HAP-1 (cell line): ENCODE data around the gene UQCRHL.
"Not testable (repeated sequence)": the region's sequence is repeated elsewhere in the genome, so short reads cannot be mapped to it uniquely, and the experiment has no call there.

Source experiments
- DNase-seq, 2 experiments: peaks; one replicate each; pipeline ENCODE4 v3.0.0-alpha.2; 2016 to 2020; ENCODE audit warnings: low spot score in 2 of 2
- H3K27me3 ChIP-seq: fragments of 250-450 bp; sonication (Bioruptor Pico); 2 replicates; pipeline ENCODE4 v1.5.1; 2020; ENCODE audit warnings: low read depth, mild to moderate bottlenecking, moderate library complexity
- H3K36me3 ChIP-seq: fragments of 250-450 bp; sonication (Bioruptor Pico); replicated peaks from 2 replicates; pipeline ENCODE4 v1.5.1; 2020; ENCODE audit warnings: mild to moderate bottlenecking
- H3K4me1 ChIP-seq: fragments of 250-450 bp; sonication (Bioruptor Pico); 2 replicates; pipeline ENCODE4 v1.5.1; 2020; ENCODE audit warnings: mild to moderate bottlenecking
- H3K4me3 ChIP-seq: fragments of 250-450 bp; sonication (Bioruptor Pico); 2 replicates; pipeline ENCODE4 v1.5.1; 2020; ENCODE audit warnings: mild to moderate bottlenecking, moderate library complexity
- H3K9me3 ChIP-seq: fragments of 250-450 bp; sonication (Bioruptor Pico); 2 replicates; pipeline ENCODE4 v1.5.1; 2020; ENCODE audit warnings: mild to moderate bottlenecking, moderate library complexity
- in situ Hi-C: fragments of 300-500 bp; cut with MboI; formaldehyde crosslinking; loops from 3 replicates; pipeline ENCODE4 v1.14.3; 2020; ENCODE audit warnings: low sequenced_read_pairs, inconsistent platforms, mixed read lengths

UQCRHL gene

DNA sequence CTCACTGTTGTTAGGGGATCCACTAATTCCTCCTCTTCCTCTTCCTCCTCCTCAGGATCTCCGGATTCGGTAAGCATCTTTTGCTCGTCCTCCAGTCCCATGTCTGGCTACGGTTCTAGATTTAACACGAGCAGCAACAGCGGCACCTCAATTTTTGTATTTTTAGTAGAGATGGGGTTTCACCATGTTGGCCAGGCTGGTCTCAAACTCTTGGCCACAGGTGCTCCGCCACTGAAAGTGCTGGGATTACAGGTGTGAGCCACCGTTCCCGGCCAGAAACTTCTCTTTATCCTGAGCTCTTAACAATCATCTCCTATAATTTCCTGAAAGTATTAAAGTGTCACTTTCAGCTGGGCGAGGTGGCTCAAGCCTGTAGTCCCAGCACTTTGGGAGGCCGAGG lies at the start of gene UQCRHL:
Gene UQCRHL (minus strand): TSS at position 101 of the 400 bp plus-strand sequence. CDS start 0 bp downstream, at position 101.
- not testable (repeated sequence) for H3K9me3 ChIP-seq, DNase-seq, H3K4me3 ChIP-seq, H3K36me3 ChIP-seq, H3K27me3 ChIP-seq, H3K4me1 ChIP-seq
- in situ Hi-C loops = loop anchor here (10.0 kb wide), 1 partner anchor 117 kb away; no protein-coding TSS in a partner anchor

- in situ Hi-C loops = no loop called here
- Histone ChIP-seq H3K4me1 (peaks cover 12% of the 10 kb centered on the region), H3K4me3 (no peak overlapping the region), H3K36me3 (no peaks in the 10 kb centered on the region), H3K9me3 (no peaks in the 10 kb centered on the region), H3K27me3 (no peaks in the 10 kb centered on the region)
- no peak for DNase-seq
These were observed 49.4 kb upstream of the UQCRHL start for GRCh38 chr1:15856888-15857287.

DNA sequence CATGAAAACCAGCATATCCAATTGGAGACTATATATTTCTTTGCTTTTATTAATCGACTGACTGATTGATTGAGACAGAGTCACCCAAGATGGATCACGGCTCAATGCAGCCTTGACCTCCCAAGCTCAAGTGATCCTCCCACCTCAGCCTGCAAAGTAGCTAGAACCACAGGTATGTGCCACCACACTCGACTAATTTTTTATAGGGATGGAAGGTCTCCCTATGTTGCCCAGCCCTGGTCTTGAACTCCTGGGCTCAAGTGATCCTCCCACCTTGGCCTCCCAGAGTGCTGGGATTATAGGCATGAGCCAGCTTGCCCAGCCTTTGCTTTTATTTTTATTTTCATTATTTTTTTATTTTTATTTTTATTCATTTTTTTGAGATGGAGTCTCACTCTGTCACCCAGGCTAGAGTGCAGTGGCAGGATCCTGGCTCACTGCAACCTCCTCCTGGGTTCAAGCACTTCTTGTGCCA lies 45.4 kb upstream of the UQCRHL start:
- DNase-seq = no peak
- H3K4me1 ChIP-seq = peaks cover 30% of the 10 kb centered on the region
- H3K4me3 ChIP-seq = no peak overlapping the region
- no peaks in the 10 kb centered on the region for H3K27me3 ChIP-seq
- no peaks in the 10 kb centered on the region for H3K36me3 ChIP-seq
- no peaks in the 10 kb centered on the region for H3K9me3 ChIP-seq
- in situ Hi-C loops = no loop called here

DNA sequence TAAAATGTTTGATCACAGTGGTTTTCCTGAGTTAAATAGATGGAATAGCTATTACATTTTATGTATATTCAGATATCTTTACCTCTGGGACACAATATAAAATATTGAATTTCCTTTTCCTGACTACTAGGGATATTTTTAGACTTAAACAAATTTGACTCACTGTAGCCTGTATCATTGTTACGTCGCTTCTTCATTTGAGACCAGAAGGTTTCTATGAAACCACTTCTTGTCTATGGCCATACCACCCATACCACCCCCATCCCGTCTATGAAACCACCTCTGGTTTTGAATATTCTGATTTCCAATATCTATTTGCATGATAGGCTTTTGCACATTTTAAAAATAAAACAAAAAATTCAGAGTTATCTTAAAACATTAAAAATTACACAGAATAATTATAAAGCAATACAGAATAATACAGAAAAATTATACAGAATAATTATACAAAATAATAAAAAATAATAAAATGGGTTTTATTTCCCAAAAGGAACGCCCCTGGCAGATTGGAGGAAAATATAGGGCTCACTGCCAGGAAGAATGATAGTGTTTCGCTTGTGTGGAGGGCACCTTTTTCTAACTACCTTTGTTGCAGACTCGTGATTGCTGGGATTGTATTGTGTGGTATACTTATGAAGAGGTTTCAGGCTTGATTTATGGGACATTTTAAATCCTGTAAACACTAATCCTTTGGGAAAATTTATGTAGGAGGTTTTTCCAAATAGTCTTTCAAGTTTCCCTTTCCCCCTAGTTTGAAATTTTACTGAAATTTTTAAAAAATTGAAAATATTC lies 44.8 kb upstream of the UQCRHL start:
- in situ Hi-C loops = no loop called here
- no peaks in the 10 kb centered on the region for H3K27me3 ChIP-seq
- H3K9me3 ChIP-seq = no peaks in the 10 kb centered on the region
- H3K36me3 ChIP-seq = no peaks in the 10 kb centered on the region
- H3K4me1 ChIP-seq = peaks cover 30% of the 10 kb centered on the region
- peak; percentile 46 to 71 for DNase-seq
- H3K4me3 ChIP-seq = no peak overlapping the region

GRCh38 chr1:15851210-15852035 lies 44.0 kb upstream of the UQCRHL start:
- H3K9me3 ChIP-seq = no peaks in the 10 kb centered on the region
- H3K27me3 ChIP-seq = no peaks in the 10 kb centered on the region
- in situ Hi-C loops = no loop called here
- no peaks in the 10 kb centered on the region for H3K36me3 ChIP-seq
- peaks cover 38% of the 10 kb centered on the region for H3K4me1 ChIP-seq
- DNase-seq = peak in 1 of 2 experiments; percentile 87
- peak overlapping the region; percentile 70 for H3K4me3 ChIP-seq

DNA sequence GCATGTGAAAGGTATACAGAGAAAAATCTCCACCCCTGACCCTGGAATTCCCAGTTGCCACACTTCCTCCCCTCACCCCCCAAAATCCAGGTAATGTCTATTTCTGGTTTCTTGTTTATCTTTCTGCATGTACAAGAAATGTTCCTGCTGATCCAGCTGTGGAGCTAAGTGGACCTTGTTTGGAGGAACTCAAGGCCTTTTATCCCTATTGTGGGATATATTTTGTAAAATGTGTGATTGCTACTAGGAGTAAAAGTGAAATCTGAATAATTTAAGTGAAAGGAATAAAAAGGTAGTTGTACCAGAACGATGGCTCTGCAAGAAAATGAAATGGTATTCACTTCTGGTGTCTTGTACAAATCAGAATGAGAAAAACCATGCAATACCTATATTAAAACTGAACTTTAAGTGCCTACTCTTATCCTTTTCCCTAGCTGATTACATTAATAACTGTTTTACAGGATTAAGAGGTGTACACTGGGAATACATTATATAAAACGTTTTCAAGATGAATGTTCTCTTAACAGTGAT lies 43.1 kb upstream of the UQCRHL start:
- Histone ChIP-seq H3K4me1 (peaks cover 38% of the 10 kb centered on the region), H3K27me3 (no peaks in the 10 kb centered on the region), H3K36me3 (no peaks in the 10 kb centered on the region), H3K4me3 (peak overlapping the region; percentile 70), H3K9me3 (no peaks in the 10 kb centered on the region)
- in situ Hi-C loops = no loop called here
- no peak for DNase-seq

DNA sequence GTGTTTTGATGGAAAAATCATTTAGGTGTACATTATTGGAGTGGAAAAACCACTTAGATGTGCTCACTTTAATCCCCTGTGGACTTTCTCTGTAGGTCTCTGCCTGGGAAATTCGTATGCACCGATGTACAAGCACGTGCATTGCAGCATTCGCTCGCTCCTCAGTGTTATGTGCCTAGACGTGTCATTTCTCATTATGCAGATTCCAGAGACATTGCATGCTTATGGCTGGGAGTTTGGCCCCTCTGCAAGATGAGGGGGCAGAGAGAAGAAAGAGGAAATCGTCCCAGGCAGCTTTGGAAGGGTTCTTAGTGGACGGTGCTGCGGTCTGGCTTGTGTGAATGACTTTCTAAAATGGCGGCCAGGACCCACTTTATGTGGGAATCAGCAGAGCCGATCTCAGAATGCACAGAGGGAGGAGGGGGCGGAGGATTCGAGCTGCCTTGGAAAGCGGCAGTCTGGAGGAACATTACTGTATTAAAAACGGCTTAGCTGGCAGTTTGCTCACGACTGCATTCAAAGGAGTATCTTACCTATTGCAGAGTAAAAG lies 42.4 kb upstream of the UQCRHL start:
- Histone ChIP-seq H3K27me3 (no peaks in the 10 kb centered on the region), H3K9me3 (no peaks in the 10 kb centered on the region), H3K4me3 (peak overlapping the region; percentile 70), H3K36me3 (no peaks in the 10 kb centered on the region), H3K4me1 (peaks cover 44% of the 10 kb centered on the region)
- in situ Hi-C loops = no loop called here
- peak; percentile 92 to 94 for DNase-seq

- peak; percentile 84 to 95 for DNase-seq
- peaks cover 47% of the 10 kb centered on the region for H3K4me1 ChIP-seq
- no peaks in the 10 kb centered on the region for H3K36me3 ChIP-seq
- H3K27me3 ChIP-seq = no peaks in the 10 kb centered on the region
- H3K9me3 ChIP-seq = no peaks in the 10 kb centered on the region
- H3K4me3 ChIP-seq = peak overlapping the region; percentile 70
- in situ Hi-C loops = no loop called here
These were observed 41.7 kb upstream of the UQCRHL start for GRCh38 chr1:15848929-15849774.

DNA sequence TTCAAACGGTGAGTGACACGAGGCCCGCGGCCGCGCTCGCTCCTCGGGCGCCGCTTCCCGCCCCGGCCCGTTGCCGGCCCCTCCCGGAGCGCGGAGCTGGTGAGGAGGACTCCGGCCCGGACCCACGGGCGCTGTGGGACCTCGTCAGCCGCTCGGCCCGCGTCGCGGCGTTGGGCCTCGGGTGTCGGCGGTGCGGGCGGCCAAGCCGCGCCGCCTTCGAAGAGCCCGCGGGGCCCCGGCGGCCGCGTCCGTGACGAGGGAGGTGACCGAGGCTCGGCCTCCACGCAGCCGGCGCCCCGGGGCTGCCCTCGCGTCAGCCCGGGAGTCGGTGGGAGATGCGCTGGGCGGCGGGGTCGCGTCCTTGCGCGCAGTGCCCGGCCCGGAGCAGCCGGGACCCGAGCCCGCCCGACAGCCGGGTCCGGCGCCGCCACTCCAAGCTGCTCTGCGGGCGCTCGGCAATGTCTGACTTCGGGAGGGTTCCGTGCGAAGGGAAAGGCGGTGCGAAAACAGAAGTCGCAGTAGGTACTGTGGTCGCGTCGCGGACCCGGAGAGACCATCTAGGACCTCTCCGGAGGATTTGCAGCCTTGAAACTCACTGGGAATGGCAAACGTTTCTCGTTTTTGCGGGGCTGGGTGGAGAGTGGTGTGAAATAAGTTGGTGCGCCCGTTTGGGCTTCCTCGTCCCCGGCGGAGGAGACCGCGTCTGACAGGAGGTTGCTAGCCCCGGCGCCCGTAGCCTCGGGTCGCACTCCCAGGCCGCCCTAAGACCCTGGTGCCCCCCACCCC lies 40.9 kb upstream of the UQCRHL start:
- Histone ChIP-seq H3K4me3 (peak overlapping the region; percentile 70), H3K4me1 (peaks cover 55% of the 10 kb centered on the region), H3K36me3 (no peaks in the 10 kb centered on the region), H3K9me3 (no peaks in the 10 kb centered on the region), H3K27me3 (no peaks in the 10 kb centered on the region)
- peak in 1 of 2 experiments; percentile 51 for DNase-seq
- in situ Hi-C loops = no loop called here

GRCh38 chr1:15847893-15848142 lies 40.4 kb upstream of the UQCRHL start:
- Histone ChIP-seq H3K4me1 (peaks cover 53% of the 10 kb centered on the region), H3K36me3 (no peaks in the 10 kb centered on the region), H3K9me3 (no peaks in the 10 kb centered on the region), H3K27me3 (no peaks in the 10 kb centered on the region), H3K4me3 (peak overlapping the region; percentile 70)
- DNase-seq = no peak
- in situ Hi-C loops = no loop called here

DNA sequence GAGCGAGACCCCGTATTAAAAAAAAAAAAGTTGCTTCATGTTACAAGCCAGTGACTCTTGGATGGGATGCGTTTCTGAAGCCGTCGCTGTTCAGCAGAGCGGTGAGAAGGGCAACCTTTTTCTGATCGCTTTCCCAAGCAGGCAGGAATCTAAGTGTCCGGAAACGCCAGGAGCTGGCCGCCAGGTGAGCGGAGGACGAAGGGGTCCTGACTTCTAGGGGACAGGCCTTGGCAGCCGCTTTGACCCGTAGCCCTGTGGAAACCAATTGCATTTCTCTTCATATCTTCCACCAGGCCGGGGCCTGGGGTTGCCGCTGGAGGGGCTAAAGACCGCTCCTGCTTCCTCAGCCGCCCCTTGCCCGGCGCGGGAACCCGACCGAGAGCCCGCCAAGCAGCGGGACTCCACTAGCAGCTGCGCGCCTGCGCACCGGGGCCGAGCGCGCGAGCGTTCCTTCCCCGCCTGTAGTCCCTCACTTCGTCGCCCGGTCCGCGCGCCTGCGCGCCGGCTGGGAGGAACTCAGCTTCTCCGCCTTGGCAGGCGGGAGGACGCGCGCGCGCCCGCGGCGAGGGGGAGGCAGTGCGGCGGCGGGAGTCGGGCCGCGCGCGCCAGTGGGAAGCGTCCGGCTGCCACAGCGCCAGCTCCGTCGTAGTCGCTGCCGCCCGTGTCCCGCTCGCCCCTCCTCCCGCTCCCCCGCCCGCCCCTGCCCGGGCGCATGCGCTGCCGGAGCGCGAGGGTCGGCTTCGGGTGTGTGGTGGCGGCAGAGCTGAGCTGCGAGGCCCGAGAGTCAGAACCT lies 39.8 kb upstream of the UQCRHL start, which contains the start of gene SPEN:
Gene SPEN (plus strand): TSS at position 608 of the 793 bp plus-strand sequence. CDS start 361 bp downstream, outside the sequence.
- peaks cover 48% of the 10 kb centered on the region for H3K4me1 ChIP-seq
- H3K4me3 ChIP-seq = peak within 1 kb of the TSS; percentile 70
- H3K9me3 ChIP-seq = no peaks in the 10 kb centered on the region
- no peaks in the 10 kb centered on the region for H3K36me3 ChIP-seq
- H3K27me3 ChIP-seq = no peaks in the 10 kb centered on the region
- DNase-seq = peak; percentile 93 to 98
- in situ Hi-C loops = no loop called here

- H3K9me3 ChIP-seq, DNase-seq, in situ Hi-C loops, H3K36me3 ChIP-seq, H3K27me3 ChIP-seq, H3K4me3 ChIP-seq: not testable (repeated sequence)
- peaks cover 35% of the 10 kb centered on the region for H3K4me1 ChIP-seq
These were observed 38.6 kb upstream of the UQCRHL start for GRCh38 chr1:15846056-15846455.
